Stimulated activated CD4-positive, alpha-beta T cell treated with anti-CD3 and anti-CD28 coated beads, Interleukin-1b, Interleukin-23, amount 100 ng/mL, for 24 hours (primary cell): ENCODE data around the gene SCN11A.

Source experiments
- DNase-seq, 4 experiments: peaks; one replicate each; pipeline ENCODE4 v3.0.0-alpha.2; 2020; ENCODE audit warnings: low read depth in 4 of 4, low spot score in 1 of 4

Gene SCN11A

GRCh38 chr3:39051649-39052561 lies at the start of gene SCN11A, which contains the start of gene WDR48:
Gene SCN11A (minus strand): TSS chr3:39051944. CDS start chr3:38950362, 101,582 bp downstream.
Gene WDR48 (plus strand): TSS chr3:39052016. CDS start chr3:39052026, 10 bp downstream.
- DNase-seq: peak; percentile 81 to 92 (median 86)

GRCh38 chr3:39101022-39101689 lies 49.4 kb upstream of the SCN11A start:
- peak in 2 of 4 experiments; percentile 25 to 34 for DNase-seq

GRCh38 chr3:39100500-39100886 lies 48.7 kb upstream of the SCN11A start:
- no peak for DNase-seq

DNA sequence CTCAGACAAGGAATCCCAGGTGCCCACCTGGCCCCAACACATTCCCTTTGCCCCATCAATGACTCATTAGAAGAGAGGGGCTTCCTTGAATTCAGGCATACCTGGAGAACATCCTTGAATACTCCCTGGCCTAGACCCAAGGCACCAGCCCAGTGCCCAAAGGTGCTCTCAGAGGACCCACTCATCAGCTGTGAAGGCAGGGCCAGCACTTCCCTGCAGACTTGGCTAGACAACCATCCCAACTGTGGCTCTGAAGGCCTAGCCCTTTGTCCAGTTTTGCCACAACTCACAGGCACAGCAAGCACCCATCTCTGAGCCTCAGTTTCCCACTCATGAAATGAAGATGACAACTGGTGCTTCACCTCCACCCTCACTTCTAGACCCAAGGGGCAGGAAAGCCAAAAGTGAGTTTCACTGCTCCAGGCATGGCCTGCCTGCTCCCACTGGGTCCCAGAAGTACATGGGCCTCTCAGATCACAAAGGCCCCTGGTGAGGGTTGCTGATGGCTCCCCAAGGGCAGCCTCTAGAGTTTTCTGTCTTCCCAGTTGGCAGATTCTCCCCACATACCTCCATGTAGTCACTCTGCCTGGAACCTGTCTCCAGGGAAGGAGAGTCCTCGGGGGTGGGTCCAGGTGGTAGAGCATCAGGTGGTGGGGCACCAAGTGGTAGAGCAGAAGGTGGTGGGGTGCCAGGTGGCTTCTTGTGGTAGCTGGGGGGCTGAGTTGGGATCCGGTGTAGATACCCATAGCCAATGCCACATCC lies 48.2 kb upstream of the SCN11A start:
- no peak for DNase-seq

DNA sequence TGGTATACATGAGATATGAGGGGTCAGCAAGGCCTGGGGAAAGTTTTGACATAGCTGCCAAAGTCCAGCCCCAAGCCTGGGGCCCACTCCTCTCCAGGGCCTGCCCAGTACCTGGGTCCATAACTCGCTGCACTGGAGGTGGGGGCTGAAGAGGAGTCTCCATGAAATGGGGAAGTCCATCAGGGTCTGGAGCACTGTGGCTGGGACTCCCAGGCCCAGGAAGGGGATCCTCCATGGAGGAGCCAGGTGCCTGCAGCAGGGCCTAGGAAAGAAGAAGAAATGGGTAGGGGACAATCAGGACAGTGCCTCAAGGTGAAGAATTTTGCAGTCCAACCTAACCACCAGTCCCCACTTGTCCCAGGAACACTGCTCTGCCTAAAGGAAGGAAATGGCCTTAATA lies 47.5 kb upstream of the SCN11A start:
- no peak for DNase-seq

DNA sequence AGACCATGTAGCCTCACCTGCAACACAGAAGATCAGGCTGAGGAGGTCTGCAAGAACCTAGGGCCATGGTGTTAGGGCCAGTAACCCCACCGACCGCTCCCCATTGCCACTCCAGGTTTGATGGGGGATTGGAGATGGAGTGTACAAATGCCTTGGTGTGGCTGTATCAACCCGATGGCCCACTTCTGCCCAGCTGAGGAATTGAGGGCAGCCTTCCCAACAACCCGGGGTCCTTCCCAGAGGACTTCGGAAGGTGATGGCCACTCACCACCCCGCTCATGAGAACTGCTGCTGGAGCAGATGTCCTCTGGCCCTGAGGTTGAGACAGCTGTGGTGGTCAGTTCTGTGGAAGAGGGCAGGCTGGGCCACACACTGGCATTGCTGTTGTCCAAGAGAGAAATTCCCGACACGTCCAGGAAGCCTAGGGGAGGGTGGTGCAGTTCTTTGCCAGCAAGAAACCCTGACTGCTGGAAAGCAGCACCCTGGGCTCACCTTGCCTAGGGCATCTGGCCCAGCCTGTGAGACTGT lies 46.8 kb upstream of the SCN11A start:
- DNase-seq: no peak

DNA sequence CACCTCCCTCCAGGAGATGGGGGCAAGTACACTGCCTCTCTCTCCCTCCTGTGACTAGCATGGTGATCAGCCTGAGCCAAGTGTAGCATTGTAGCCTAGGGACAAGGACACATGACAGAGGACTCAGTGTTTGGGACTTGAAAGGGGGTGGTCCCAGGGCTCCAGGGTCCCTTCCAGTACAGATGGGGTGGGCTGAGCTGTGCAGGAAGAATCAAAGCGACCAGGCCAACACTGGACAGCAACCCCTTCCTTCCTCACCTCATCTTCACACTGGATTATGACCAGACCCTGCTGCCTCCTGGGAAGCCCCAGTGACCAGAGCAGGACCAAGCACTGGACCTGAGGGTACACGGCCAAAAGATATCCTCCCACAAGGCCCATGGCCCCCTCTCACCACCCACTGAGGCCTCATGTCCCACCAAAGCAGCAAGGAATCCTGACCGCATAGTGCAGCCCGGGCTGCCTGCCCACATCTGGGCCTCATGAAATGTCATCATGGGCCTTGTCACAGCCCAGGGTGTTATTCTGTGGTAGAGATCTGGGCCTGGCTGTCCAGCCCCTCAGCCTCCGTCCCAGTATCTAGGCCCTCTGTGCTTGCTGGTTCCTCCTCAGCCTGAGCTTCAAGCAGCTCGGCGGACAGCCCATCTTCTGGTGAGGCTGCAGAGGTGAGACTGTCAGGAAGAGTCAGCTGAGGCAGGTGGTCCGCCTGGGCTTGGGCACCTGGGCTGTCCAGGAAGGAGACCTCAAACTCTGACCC lies 46.1 kb upstream of the SCN11A start:
- no peak for DNase-seq

- DNase-seq: no peak
Measured at GRCh38 chr3:39096775-39097174, 45.0 kb upstream of the SCN11A start.

DNA sequence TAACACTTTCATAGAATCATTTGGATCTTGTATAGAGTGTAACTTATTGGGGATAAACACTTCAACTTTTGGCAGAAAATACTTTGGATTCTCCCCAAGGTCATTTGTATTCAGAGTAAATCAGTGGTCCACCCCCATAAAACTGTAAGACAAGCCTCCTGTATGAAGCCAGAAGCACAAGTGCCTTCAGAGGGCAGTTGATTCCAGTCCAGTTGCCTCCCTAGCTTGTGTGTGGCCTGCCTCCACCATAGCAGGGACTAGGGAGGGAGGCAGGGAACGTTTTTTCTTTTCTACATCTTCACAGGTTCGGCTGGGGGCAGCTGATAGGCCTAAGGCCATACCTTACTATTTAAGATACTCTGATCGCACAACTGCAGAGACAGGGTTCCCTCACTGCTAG lies 44.0 kb upstream of the SCN11A start:
- no peak for DNase-seq

DNA sequence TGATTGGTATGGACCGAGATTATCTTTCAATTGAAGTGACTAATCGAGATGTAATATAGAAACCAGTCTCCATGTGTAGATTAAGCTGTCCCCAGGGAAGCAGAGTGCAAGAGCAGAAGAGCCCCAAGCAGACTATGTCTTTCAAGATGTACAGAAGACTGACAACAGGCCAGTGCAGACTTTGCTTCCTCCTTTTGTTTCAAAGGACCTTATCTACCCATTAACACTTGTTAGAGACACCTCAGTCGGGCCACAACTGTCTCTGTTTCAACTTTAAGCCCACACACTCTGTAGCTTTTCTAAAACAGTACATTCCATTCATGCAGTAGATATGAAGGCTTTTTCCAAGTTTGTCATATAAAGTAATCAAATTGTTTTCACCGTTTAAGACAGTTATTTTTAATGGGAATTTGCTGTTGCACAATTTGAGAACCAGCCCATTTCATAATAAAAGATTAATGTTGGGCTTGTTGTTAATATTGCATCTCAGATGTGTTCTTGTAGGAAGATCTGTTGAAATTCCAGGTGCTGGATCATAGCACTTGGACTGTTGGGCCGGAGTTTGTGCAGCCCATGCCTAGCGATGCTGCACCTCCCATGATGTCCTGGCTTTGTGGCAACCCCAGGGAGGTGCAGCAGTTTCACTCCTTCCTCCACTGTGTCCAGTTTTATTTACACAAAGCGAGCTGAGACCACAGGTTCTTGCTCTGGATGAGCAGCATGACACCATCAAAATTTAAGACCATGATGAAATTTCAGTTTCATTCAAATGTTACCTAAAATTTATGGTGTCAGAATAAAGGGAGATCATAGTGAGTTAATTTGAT lies 43.3 kb upstream of the SCN11A start:
- no peak for DNase-seq

GRCh38 chr3:39090922-39091321 lies 39.2 kb upstream of the SCN11A start:
- no peak for DNase-seq

GRCh38 chr3:39088889-39089288 lies 37.1 kb upstream of the SCN11A start:
- no peak for DNase-seq

DNA sequence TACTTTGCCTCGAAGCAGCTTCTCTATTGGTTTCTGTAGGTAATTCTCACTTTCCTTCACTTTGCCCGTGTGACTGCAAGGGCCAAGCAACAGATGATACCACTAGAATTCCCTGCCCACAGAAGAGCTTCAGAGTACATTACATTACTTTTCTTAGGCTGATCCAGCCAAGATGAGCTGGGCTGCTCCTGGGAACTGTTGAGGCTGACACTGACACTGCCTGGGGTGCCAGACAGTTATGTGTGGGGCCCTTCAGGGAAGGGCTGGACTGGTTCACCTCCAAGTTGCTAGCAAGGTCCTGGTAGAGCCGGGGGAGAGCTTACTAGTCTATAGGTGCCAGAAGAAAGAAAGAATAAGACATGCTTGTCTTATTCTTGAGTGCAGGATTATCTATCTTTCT lies 36.7 kb upstream of the SCN11A start:
- DNase-seq: no peak

GRCh38 chr3:39086144-39086543 lies 34.4 kb upstream of the SCN11A start:
- DNase-seq: no peak

GRCh38 chr3:39082666-39083313 lies 31.0 kb upstream of the SCN11A start:
- no peak for DNase-seq

DNA sequence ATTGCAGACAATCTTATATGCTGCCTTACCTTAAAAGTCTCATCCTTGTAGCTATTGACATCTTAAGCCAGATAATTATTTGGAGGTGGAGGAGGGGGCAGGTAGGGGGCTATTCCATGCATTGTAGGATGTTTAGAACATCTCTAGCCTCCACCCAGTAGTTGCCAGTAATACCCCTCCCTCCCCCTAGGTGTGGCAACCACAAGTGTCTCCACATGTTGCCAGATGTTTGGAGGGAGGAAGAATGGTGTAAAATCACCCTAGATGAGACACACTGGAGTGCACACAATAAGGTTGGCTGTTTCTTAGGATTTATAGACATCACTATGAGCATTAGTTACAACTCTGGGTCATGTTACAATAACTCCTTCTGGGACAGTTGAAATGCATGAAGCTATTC lies 28.3 kb upstream of the SCN11A start:
- DNase-seq: no peak

- DNase-seq: no peak
Measured at GRCh38 chr3:39079530-39079929, 27.8 kb upstream of the SCN11A start.

- DNase-seq: no peak
Measured at GRCh38 chr3:39075910-39076309, 24.2 kb upstream of the SCN11A start.

- no peak for DNase-seq
Measured at GRCh38 chr3:39068556-39068955, 16.8 kb upstream of the SCN11A start.
